HG03097 (cell line): ENCODE results near the gene WNT2.

Experiments used
- ATAC-seq: cut with Tn5 transposase; IDR thresholded peaks from one replicate; pipeline ENCODE4 v1.9.1; 2021; ENCODE audit not compliant: unreplicated experiment, low FRiP score

The WNT2 gene

DNA sequence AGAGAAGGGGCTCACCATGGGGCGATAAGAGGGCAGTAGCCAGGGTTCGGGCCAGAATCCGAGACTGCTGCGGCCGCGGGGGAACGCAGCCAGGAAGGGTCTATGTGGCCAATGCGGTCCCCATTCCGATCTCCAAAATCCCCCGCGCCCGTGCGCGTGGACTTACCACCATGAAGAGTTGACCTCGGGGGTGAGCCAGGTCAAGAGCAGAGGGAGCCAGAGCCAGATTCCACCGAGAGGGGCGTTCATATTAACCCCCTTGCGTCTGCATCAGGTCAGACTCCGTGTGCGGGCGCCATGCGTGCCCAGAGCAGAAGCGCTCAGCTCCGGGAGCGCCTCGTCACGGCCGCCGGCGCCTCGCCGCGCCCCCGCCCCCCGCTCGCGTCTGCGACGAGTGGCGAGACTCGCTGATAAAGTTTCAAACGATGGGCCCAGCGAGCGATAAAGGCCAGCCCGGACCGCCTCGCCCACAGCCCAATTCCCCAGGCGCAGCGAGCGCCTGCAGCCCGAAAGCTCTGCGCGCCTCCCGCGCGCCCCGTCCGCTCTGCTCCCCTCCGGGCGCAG is at the start of gene WNT2:
TSS of gene WNT2 (minus strand) at position 318 of the 564 bp plus-strand sequence. CDS start at position 249, 69 bp downstream.
- no peak for ATAC-seq

DNA sequence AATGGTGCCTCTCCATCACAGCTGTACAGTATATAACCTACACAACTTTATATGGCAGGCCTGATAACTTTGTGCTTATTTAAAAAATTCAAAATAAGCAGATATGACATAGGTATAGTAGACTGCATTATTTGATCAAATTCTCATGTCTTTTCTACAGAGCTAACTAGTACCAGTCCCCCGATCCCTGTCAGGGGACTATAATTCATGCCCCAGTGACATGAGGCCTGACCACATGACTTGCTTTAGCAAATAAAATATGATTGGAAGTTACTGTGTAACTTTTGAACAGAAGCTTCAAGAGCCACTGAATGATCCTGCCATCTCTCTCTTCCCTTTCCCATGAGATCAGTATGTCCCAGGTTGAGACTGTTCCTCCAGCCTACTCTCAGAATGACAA is 49.2 kb upstream of the WNT2 start:
- no peak for ATAC-seq

DNA sequence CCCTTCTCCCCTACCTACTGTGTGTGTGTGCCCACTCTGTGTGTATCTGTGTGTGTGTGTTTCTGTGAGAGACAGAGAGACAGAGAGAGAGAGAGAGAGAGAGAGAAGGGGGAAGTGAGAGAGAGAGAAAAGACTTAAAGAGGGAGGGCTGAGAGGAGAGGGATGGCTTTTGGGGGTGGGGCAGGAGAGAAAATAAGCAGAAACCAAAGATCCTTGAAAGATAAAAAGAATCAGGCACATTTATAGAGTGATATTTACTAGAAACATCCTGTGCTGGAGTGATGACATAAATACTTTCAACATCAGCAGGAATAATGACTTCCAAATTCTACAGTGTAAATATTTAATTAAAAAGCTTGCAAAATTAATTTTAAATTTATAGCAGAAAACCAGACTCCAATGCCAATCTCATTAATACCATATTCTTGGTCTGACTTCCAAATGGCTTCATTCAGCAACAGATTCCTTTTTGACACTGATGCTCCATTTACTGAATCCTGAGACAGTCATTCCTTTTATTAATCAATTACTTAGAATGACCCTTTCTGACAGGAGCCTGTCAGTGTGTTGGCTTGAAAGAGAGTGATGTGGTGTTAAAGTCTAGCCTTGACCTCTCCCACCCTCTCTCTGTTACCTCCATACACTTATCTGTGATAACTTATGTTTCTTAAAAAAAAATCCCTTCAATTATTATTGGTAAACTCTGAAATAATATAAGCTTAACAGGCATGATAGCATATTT is 41.7 kb upstream of the WNT2 start:
- no peak for ATAC-seq

DNA sequence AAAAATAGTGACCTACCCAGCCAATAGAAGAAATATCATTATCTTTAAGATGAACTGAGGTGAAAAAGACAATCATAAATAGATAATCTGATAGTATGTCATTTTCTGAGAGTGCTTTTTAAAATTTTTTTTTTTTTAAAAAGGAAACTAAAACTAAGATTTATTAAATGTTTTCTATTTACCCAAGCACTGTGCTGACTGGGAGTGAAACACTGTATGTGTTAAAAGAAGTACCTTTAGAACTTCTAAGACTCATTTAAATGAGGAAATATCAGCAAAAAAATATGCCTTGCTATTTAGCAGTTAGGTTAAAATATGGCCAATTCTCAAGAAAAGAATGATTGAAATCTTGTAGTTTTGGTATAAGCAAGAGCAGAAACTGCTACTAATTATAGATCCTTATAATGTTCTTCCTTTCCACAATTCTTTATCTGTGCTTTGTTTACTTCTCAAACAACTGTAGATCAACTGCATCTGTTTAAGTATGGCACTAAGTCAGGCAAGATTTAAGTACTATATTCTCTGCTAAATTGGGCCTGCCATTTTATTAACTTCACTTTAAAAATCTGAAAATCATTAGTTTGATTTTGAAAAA is 39.5 kb upstream of the WNT2 start:
- no peak for ATAC-seq

DNA sequence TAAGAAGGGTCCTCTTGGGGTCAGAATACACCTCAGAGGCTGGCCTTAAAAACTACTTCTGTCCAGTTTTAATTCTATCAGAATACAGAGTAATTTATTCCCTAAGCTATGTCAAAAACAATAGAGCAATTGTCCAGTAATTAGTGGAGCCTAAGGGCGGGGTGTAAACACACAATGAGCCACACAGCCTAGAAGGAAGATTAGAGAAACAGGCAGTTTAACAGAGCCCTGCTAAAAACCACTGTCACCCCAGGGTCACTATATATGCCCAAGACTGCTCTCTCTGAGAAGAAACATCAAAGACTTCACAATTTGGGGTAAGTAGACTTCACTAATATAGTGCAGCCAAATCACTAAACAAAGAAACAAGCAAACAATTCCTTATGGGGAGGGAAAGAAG is 27.2 kb upstream of the WNT2 start:
- no peak for ATAC-seq

DNA sequence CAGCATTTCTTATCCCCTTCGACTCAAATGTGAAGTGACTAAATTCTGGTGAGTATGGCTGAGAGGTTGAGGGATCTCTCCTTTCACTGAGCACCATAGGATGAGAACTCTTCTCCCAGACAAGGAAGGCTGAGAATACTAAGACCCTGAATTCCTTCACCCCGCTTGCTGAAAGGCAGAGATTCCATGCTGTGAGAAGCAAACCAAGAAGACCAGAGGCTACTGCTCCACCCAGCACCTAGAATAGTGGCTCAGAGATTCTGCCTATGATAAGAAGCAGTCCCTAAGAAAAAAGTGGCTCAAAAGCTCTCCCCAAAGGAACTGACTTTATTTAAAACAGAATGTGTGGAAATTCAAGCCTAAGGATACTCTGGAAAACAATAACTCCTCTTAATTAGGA is 26.7 kb upstream of the WNT2 start:
- no peak for ATAC-seq

DNA sequence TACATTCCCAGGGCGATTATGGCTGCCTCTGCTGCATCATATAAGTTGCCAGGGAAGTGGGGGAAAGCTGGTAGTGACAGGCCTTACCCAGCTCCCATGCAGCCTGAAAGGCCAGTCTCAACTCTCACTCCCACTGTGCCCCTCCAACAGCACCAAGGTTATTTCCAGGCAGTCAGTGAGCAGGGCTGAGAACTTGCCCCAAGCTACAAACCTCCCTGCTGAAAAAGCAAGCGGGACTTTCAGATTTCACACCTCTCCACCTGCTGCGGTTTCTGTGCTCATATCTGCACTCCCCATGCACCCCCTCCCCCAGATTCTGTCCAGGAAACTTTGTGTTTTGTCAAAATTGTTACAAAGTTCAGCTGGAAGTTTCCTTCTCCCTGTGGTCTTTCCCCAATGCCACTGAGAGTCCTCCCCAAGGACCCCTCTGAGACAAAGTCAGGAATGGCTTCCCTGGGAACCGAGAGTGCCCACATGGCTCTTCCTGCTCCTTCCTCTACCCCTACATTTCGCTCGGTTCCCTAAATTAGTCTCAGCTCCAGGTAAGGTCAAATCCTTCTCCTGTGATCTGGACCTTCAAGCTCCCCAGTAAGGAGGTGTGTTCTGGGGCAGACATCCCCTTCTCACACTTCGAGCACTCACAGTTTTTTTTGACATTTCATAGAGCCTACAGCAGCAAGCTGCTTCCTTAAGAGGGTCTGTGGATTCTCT is 25.3 kb upstream of the WNT2 start:
- no peak for ATAC-seq

DNA sequence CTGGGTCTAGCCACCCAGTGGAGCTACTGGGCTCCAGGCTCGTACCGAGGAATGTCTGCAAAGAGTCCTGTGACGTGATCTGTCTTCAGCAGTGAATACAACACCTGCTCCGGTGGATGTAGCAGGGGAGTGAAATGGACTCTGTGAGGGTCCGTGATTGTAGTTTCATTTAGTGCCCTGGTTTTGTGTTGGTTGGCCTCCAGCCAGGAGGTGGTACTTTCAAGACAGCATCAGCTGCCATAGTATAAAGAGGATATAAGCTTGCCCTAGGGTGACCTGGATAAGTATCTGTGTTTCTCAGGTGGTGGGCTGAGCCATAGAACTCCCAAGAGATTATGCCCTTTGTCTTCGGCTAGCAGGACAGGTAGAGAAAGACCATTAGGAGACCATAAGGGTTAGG is 24.6 kb upstream of the WNT2 start:
- no peak for ATAC-seq

DNA sequence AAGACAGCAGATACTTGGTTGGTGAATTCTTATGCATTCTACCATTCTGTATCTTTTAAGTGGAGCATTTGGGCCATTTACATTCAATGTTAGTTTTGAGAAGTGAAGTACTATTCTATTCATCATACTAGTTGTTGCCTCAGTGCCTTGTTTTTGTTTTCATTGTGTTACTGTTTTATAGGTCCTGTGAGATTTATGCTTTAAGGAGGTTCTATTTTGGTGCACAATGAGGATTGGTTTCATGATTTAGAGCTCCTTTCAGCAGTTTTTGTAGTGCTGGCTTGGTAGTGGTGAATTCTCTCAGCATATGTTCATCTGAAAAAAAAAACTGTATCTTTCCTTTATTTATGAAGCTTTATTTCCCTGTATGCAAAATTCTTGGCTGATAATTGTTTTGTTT is 23.3 kb upstream of the WNT2 start:
- no peak for ATAC-seq

DNA sequence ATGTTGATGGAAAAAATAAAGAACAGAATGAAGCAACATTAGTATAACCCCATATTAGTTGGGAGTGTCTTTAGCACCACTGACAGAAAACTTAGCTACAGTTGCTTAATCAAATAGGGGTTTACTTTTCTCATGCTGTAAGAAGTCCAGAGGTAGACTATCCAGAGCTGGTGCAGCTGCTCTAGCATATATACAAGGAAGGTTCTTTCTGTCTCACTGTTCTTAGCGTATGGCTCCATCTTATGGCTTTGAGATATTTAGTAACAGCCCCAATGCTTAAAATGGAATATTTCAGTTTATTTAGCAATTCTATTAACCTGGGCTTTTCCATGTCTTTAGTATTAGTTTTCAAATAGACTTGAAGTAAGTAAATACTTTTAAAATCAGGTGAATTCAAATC is 15.2 kb upstream of the WNT2 start:
- no peak for ATAC-seq

DNA sequence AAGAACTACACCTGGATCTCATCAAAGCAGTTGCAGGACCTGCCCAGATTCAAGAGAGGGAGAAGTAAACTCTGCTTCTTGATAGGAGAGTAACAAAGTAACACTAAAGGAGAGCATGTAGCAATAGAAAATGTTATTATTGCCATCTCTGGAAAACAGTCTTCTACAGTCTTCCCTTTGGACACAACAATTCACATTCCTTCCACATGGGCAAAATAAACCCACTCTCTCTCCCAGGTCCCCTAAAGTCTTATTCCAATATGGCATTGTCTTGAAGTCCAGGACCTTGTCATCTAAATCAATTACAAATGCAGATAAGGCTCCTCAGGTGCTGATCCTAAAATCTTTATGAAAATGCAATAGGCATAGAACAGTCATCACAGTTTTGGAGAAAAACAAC is 10.3 kb upstream of the WNT2 start:
- ATAC-seq, result no peak

DNA sequence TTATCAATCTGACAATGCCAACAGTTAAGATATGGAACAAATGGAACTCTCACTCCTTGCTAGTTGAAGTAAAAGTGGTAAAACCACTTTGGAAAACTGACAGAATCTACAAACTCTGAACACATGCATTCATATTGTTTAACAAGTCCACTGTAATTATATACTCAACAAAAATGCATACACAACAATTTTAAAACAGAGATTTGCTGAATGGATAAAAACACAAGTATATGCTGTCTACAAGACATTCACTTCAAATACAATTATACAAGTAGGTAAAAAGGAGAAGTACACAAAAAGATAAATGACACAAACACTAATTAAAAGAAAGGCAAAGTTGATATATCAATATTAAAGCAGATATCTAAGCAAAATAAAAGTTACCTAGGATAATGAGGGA is 9.2 kb upstream of the WNT2 start:
- ATAC-seq, result no peak

DNA sequence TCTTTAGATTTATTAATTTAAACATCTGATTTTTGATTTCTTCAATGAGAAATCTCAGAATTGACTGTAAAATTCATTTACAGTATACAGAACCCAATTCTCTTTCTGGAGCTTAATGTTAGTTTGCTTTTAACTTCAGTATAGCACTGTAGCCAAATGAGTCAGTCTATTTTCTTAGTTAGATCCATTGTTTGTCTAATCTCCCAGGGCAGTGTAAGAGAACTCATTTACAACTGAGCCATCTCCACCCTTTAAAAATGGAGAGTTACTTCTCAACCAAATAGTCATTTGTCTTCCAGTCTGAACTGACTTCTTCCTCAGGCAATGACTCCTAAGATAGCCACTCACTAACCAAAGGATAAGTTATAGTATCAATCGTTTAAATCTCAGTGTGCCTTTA is 3.0 kb upstream of the WNT2 start:
- no peak for ATAC-seq

DNA sequence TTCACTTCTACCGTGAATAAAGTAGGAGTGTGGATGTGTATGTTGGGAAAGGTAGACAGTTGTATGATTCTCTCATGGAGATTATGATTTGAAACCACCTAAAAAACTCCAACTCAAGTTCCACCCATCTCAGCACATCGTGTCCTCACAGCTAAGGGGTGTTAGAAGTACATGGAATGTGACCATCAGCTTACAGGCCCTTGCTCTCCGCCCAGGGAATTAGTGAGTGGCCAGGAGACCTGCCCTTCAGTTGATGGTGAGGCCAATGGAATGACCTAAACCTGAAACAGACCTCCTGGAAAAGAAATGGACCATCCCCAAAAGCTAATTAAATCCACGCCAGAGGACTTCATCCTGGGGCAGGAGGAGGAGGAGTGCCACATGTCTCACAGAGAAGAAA is 2.1 kb upstream of the WNT2 start:
- no peak for ATAC-seq

DNA sequence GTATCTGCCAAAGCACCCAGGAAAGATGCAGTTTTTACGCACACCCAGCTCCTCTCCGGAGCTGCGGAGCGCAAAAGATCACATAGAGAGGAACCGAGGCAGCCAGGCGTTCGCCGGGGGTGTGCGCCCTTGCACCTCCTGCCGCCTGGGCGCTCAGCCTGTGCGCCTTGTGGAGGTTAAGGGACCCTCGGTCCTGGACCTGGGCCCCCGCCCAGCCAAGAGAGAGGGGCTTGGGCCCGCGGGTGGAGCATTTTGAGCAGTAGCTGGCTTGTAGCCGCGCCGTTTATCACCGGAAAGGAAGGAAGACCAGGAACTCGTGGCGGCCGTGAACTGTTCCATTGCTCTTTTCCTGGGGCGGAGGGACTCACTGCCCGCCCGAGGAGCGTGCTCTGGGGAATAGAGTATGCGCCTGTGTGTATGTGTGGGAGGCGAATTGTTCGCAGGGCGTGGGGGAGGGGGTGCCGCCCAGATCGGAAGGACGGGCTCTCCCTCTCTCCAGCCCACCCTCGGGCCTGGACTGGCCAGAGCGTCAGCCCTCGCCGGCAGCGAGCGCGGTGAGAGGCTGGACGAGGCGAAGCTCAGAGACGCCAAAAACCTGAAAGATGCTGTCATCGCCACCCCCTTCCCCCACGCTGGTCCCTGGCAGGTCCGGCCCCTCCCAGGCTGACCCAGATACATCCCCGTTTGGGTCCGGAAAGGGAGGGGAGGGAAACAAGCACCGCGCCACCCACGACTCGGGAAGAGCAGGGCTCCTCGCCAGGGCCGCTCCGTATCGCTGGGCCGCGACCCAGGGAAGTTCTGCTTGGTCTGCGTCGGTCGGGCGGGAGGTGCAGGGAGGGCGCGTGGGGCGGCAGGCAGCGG is 1.2 kb upstream of the WNT2 start:
- ATAC-seq, result no peak

DNA sequence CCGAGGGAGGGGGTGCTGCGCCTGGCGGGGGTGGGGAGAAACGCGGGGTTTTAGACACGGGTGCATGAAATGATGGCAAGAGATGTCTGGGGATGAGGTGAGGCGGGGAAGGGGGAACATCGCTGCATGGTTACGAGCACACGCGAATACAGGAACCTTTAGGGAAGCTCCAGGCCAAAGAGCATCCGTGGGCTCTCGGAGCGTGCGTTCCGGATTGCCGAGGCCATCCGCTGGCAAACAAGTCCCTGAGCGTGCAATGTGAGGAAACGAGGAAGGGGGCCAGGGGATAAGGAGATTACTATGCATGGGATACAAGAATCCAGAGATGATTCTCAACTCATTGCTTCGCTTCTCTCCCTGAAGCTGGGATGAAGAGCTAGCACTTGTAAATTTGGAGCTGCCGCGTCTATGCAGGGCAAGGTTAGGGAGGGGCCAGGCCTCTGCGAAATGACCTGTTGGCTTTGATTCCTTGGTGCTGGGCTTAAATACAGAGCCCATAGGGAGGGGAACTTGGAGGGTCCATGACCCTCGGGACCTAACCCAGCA is 520 bp upstream of the WNT2 start:
- no peak for ATAC-seq

DNA sequence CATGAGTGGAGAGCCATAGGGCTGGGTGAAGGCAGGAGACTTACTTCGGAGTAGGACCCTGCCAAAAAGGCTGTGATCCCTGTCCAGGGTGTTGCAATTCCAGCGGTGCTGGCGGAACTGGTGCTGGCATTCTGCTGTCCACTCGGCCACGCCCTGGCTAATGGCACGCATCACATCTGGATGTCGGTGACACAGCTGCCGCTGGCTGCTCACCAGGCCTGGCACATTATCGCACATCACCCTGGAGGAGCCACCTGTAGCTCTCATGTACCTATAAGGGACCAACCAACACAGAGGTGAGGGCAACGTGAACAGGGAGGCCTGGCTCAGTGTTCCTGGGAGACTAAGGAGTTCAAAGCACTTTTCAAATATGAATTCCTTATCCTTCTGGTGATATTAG is 2.3 kb downstream of the WNT2 start:
- no peak for ATAC-seq

DNA sequence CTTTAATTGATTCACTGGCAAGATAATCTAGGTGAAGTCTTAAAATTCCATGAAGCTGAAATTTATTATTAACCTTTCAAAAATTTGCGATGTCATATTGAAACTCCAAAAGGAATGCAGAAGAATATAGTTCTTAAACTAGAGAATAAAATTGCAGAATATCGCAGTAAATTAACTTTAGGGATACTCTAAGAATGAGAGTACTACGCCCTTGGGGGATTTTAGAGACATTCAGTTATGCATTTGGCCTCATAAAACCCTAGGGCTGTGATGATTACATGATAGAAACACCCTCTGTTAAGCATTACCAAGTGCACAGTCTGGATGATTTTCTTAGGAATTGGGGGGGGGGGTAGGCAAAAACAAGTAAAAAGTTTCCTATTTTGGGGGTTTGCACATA is 3.7 kb downstream of the WNT2 start:
- ATAC-seq, result no peak

DNA sequence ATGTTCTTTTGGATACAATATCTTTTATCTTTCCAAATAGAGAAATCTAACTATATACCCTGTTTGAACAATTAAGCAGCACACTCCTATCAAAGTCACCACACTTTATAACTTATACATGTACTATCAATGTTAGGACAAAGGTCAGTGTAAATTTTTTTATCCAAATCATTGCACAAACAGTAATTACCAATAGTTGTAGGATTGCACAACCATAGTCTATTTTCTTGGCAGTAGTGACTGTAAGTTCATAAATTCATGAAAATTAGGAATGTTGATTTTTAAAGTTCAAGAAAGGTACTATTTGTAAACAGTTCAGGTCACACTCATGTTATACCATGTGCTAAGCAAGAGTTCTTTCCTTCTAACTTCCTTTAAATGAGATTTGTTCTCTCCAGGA is 9.3 kb downstream of the WNT2 start:
- no peak for ATAC-seq
